Hindlimb muscle (tissue), 1 donor: ENCODE measurements around the gene KCTD10. TPM values are rescaled to one million over a fixed set of nuclear protein-coding genes. Genes with fewer than 3 reads are reported as not detected.
"Not testable (repeated sequence)": the region's sequence is repeated elsewhere in the genome, so short reads cannot be mapped to it uniquely, and the experiment has no call there.

ENCODE experiments used
- DNase-seq: peaks from one replicate; pipeline ENCODE4 v3.0.0-alpha.2; 2013
- polyA plus RNA-seq: library from polyadenylated mRNA; unstranded; fragments of 120-200 nt; gene quantifications from one replicate; pipeline ENCODE4 v1.2.1, GENCODE V29; 2013; ENCODE audit not compliant: insufficient read length

KCTD10 gene
- polyA plus RNA-seq, 1 donor: 32.6 TPM

DNA sequence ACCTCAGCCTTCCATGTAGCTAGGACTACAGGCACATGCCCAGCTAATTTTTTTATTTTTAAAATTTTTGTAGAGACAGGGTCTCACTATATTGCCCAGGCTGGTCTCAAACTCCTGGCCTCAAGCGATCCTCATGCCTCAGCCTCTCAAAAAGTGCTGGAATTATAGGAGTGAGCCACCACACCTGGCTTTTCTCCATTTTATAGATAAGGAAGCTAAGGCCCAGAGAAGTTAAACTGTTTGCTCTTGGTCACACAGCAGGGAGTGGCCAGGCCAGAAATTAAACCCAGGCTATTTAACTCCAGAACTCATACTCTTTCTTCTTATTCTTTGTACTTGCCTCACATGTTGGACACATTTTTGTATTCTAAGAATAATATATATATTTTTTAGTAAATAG lies 16.8 kb upstream of the KCTD10 start:
- DNase-seq: no peak

DNA sequence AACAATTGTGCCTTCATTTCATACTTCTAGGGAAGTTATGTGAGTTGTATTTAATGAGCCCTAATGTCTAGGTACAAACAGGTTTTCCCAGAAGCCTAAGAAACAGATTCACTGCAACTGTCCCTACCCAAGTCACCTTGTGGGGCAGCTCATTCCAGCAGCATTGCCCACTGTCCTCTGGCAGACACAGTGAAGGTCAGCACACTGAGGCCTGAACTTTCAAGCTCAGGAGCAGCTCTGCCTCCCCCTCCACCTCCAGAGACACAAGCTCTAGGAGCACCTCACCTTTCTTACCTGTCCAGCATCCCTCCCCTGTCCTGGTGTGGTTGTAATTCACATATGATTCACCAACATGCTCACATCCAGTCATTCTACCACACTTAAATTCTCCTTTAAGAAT lies 16.0 kb upstream of the KCTD10 start:
- DNase-seq: no peak

DNA sequence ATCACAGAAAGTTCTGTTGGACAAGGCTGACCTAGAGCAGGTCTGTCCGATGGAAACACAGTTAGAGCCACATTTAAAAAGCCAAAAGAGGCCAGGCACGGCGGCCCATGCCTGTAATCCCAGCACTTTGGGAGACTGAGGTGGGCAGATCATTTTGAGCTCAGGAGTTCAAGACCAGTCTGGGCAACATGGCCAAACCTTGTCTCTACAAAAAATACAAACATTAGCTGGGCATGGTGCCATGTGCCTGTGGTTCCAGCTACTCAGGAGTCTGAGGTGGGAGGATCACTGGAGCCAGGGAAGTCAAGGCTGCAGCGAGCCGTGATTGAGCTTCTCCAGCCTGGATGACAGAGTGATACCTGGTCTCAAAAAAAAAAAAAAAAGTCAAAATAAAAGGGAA lies 15.3 kb upstream of the KCTD10 start:
- no peak for DNase-seq

DNA sequence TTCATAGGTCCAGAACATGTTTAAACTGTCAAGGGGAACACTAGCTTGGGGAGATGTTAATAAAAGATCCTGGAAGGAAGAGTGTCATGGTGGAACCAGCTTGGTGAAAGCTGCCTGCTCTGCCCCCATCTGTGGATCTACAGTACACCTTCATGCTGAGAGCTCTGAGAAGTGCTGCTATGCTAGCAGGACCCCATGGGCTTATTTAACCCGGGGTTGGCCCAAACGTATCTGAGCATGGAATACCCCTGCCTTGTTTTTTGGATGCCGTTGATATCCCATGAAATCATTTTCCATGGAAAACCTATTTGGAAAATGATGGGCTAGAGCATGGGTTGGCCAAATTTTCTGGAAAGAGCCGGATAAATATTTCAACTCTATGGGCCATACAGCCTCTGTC lies 14.6 kb upstream of the KCTD10 start:
- no peak for DNase-seq

DNA sequence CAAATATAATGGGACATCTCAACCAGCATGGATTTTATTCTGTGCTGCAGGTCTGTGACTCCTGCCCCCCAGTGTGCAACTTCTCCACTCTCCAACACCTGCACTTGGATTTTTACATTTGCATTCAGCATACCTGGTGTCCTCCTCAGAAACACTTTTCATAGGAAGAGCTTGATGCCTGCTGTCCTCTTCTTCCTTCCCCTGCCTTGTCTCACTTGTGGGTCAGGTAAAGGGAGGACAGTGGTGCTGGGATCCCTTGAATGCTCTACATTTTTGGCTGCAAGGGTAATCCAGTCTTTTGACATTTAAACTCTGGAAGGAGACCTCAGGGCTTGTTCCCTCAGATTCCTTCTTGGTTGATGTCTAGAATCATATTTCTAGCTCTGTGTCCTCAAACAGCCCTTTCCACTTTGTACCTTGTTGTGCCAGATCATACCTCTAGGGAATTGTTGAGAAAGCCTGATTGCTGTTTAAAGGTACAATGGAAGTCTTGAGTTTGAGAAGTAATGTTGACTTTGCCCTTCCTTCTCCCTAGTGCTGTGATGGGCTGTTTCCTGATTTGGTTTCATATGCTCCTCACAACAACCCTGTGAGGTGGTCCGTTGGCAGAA lies 13.0 kb upstream of the KCTD10 start:
- DNase-seq: no peak

DNA sequence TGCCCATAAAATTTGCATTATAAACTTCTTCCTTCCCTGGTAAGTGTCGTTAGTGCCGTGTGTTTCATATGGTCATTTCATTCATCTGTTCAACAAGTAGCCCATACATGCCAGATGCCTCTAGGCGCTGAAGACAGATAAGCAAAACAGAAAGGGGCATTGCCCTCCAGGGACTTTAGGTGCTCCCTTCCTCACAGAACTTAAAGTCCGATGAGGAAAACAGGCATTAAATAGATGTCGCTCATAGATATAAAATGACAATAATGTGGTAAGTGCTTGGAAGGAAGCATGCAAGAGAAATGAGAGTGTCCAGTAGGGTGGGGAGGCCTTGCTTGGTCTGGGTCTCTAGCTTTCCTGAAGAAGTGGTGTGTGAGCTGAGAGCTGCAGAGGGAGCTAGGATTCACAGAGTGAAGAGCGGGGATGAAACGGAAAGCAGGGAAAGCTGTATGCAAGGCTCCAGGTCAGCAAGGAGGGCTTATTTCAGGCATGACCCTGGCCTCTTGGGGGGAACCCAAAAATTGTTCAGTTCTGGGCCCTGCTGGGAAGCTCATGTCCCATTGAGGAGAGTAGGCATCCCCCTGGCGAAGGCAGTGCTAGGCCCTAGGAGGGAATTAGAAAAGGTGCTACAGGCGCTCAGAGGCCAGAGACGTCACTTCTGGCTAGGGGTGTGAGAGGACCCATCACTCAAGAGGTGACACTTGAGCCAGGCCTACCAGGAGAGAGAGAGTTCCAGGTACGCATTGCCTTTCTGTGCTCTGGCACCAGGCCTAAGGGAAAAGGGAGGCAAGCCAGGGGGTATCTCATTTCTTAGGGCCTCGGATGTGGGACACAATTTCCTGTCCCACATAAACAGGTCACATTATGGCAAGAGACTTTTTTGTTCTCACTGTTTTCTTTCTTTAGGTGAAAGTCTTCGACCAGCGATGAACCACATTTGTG lies 12.2 kb upstream of the KCTD10 start:
- no peak for DNase-seq

DNA sequence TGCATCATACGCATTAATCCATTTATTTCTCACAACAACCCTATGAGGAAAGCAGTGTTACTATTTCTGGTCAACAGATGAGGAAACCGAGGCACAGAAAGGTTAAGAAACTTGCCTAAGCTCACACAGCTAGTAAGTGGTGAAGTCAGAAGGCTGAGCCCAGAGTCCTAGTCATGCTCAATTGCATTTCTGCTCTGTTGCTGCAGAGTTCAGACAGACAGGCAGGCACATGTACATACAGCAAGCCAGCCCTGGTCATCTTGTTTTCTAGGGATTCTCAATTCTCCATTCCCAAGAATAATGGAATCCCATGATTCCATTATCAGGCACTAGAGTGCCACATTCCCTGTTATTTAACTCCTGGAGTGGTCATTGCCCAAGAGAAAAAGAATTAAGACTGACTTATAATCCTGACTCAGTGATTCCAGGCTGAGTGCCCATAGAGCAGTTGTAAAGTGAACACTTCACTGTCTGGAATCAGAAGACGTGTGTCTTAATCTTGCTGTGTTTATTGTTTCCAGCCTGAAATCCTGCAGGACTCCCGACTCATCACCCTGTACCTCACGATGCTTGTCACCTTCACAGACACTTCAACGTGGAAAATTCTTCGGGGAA lies 11.1 kb upstream of the KCTD10 start:
- DNase-seq: no peak

DNA sequence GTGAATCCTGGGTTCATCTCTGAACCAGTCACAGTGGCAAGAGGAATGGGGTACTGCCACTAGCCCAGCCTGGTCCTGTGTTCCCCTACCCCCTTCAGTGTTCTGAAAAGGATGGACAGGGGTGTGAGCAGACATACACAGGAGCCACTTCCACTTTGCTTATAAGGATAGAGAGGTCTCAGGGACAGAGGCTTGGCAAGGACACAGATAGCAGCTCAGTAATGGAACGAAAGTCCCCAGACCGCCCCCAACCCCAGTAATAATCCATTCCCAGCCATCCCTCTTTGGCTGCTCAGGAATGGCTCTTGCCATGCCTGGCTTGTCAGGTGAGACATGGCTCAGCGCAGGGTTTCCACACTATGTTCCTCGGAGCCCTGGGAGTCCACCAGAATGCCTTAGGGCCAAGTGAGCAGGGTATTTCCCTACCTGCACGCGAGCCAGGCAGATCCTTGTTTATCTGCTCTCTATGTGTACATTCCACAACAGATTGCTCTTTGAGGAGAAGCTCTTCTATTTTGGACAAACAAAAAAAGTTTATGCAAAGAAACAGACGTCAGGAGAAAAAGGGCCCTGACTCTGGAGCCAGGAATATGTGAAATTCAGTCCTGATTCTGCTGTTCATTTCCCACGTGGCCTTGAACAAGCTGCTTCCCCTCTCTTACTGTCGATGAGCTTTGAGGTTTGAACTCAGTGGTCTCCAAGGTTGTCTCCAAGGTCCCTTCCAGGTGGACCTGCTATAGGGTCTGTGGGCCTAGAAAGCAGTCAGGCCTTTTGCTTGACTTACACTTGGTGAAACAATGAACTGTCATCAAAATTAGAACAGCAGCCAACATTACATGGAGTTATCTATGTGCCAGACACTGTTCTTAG lies 10.3 kb upstream of the KCTD10 start:
- DNase-seq: no peak

DNA sequence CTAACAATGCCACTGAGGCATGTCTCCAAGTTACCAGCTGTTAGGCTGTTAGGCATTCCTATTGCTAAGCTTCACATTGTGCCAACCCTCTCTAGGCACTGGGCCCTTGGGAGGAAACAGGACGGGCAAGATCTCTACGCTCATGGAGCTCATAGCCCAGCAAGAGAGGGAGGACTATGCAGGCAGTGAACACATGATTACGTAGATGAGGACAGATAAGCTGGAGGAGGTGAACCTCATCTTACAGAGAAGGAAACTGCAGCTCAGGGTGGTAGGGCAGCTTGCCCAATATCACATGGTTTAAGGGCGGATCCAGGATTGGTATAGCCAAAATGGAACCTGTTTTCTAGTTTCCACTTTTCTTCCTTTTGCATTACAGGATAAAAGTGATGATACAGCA lies 8.1 kb upstream of the KCTD10 start:
- DNase-seq: no peak

DNA sequence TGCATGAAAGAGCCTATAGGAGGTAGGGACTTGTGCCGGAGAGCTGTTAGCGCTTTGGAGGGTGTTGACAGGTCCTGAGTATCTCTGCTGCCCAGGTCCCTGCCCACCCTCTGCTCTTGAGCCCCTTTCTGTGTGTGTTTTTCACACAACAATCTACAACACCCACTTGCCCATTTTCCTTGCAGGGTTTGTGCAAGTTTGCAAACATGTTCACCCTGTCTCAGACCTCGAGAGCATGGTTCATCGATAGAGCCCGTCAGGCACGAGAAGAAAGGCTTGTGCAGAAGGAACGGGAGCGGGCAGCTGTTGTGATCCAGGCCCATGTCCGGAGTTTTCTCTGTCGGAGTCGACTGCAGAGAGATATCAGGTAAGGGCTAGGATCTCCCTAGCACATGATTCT lies 6.2 kb upstream of the KCTD10 start:
- DNase-seq: no peak

DNA sequence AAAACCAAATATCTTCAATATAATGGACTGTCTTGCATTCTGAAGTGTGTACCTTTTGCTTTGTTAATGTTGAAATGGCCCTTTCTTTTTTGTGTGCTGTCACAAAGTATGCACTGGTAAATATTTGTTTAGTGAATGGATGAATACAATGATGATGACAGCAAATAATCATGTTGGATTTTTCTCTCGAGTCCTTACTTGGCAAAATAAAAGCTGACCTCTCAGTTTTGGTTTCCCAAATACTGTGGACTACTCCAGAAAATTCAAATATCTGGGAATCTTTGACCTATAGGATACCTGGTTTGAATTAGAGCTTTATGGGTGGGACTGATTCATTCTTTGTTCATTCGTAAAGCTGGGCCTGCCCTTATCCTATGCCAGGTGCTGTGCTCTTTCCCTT lies 5.8 kb upstream of the KCTD10 start:
- no peak for DNase-seq

DNA sequence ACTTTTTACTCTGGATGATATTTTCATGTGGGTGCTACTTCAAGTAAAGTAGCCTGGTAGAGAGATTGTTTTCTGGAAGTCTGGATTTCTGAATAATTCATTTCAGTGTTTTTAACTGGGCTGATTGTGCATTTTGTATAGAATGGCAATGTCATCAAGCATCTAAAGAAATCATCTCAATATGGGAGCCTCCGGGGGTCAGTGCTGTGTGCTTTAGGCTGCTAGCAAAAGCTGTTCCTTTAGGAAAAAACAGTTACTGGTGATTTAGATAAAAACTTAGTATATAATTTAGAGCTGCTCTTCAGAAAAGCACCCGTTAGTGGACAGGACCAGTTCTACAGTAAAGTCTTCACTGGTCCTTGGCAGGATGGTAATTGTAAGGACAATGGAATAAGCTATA lies 5.4 kb upstream of the KCTD10 start:
- no peak for DNase-seq

DNA sequence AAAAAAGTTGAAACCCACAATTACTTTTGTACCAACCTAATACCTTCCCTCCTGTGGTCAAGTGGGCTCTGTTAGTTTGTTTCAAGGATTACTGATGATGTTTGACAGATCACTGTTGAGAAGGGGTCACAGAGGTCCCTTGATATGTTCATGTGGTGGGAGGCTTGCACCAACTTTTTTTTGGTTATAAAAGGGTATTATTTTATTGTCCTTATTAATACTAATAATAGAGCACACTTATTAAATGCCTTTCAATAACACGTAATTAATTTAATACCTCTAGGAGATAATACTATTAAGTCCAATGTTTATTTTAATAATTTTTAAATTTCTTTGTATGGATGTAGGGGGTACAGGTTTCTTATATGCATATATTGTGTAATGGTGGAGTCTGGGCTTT lies 4.8 kb upstream of the KCTD10 start:
- no peak for DNase-seq

DNA sequence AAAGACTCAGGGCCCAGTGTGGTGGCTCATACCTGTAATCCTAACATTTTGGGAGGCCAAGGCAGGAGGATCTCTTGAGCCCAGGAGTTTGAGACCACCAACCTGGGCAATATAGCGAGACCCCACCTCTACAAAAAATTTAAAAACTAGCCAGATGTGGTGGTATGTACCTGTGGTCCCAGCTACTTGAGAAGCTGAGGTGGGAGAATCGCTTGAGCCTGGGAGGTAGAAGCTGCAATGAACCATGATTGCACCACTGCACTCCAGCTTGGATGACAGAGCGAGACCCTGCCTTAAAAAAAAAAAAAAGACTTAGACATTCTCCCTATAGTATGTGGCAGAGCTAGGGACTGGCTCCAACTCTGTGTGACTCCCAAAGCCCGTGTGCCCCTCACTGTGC lies 3.3 kb upstream of the KCTD10 start:
- DNase-seq: no peak

DNA sequence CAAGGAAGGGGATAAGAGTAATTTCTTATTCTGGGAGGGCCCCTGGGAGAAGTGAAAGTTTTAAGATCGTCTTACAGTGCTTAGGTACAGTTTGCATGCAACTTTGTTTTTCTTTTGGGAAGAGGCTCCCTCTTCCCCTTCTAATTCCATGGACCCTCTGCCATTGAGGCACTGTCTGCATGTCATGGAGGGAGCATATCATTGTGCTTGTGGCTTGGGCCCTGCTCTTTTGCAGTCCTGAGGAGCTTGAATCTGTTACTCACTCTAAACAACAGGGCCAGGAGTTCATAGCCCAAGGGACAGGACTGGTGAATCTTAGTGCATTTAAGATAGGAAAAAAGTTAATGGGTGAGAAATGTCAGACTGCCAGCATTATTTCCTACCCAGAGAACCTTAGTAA lies 2.7 kb upstream of the KCTD10 start:
- DNase-seq: no peak

DNA sequence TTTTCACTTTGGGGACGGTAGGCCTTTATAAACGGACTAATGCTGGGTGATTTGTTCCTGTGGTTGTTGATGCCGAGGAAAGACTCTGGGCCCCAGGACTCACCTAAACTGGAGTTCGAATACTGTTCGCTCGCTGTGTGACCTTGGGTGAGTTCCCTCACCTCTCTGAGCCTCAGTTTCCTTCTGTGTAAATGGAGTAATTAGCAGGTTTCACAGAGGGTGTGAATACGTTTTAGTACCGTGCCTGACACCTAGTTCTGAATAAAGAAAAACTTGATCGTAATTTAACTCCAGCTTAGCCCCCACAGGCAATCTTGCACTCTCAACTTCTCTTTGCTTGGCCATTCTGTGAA lies 839 bp upstream of the KCTD10 start:
- DNase-seq: no peak

DNA sequence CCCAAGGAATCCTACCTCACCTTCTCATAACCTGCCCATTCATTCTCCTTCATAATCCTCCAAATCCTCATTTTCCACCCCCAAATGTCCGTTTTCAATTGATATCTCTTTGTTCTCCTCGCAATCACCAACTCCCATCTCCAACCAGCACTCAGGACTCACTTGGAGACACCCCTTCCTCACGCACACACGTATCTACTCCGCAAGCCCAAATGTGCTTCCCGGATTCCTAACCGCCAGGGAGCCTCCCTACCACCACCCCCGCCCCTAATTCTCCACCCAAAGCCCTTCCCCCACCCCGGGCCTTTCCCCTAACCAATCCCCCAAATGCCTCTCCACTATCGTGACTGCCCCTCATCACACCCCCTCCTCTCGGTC lies 304 bp downstream of the KCTD10 start:
- no peak for DNase-seq

DNA sequence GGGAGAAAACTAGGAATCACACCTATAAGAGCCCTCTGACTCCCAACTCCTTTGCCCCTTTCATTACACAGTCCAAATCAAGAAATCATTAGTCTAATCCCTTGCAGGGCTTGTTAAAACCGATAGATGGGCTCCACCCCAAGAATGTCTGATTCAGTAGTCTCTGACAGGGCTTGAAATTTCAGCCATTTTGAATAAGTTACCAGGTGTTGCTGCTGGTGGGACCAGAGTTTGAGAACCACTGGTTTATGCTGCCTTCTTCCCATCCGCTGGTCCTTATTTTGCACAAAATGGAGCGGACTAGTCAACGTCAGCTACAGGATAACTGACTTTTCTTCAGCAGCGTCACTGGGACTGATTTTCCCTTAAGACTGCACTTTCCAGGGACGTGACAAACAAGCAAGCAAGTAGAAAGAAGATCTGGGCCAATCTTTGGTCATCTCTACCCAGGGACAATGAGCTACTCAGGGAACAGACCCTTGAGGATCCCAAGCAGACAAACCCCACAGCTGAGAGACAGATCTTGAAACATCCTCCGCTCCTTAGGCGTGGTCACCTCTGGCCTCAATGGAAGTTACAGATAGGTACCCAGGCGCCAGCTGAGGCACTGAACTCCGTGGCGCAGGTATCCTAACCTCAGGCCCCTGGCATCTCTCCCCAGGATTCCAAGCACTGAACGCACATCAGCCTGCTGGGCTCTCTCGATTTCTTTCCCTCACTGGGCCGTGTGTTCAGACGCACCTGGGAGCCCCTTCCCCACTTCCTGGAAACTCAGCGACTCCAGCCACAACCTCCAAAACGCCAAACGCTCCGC lies 900 bp downstream of the KCTD10 start:
- DNase-seq: peak; percentile 5

DNA sequence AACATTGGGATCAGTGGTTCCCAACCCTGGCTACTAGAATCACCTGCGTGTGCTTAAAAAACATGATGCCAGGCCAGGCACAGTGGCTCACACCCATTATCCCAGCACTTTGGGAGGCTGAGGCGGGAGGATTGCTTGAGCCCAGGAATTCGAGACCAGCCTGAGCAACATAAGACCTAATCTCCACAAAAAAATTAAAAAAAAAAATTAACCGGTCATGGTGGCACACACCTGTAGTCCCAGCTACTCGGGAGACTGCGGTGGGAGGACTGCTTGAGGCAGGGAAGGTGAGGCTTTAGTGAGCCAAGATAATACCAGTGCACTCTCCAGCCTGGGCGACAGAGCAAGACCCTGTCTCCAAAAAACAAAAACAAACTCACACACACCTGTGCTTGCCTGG lies 2.0 kb downstream of the KCTD10 start:
- DNase-seq: no peak

DNA sequence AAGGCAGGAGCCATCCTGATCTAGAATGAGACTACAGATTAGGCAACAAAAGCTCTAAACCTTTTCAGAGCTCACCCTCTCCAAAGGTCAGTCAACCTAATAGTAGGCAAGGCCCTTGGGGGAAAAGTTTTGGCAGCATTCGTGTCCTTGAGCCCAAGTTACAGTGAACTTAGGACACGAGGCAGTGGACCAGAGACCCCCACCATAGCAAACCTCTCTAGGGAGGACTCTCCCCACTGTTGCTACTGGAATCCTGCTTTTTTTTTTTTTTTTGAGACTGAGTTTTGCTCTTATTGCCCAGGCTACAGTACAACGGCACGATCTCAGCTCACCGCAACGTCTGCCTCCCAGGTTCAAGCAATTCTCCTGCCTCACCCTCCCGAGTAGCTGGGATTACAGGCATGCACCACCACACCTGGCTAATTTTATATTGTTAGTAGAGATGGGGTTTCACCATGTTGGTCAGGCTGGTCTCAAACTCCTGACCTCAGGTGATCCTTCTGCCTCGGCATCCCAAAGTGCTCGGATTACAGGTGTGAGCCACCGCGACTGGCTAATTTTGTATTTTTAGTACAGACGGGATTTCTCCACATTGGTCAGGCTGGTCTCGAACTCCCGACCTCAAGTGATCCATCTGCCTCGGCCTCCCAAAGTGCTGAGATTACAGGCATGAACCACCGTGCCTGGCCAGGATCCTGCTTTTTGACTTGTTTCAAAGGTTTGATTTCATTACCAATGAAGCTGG lies 3.4 kb downstream of the KCTD10 start:
- not testable (repeated sequence) for DNase-seq

DNA sequence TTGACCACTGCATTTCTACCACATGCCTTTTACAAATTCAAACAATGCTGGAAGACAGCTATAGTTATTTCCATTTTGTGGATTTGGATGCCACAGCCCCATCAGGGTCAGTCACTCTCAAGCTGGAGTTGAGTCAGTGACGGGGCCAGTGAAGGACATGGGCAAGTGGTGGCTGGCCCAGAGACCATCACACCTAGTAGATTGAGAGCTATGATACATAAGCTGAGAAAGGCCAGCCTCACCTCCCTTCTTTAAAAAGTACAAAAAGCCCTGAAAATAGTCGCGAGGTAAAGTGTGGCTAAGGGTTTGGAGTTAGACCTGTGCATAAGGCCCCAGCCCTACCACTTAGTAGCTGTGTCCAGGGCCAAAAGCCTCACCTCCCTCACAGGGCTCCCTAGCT lies 4.1 kb downstream of the KCTD10 start:
- no peak for DNase-seq
